Measurements from ENCODE around the gene ZNF518A. TPM values are rescaled to one million over a fixed set of nuclear protein-coding genes. Genes with fewer than 3 reads are reported as not detected.

ZNF518A gene
- total and polyA plus RNA-seq, 2 of the 13 experiments (the other 11 are each of a cell fraction or from before 2014, with no cell fraction given), result 21.7 to 37.1 TPM

GRCh38 chr10:96124230-96125141, 5.6 kb upstream of the ZNF518A start (continued):
- TF ChIP-seq MAFK (conservative IDR thresholded peaks at IDR 0.05 in 1 of 2, IDR thresholded peaks at IDR 0.05 in 1 of 2; ENCODE audit: low read length in 2 of 2) (0 out of 4 replicates have a peak, but pooled peaks of 1 of the 2 experiments have one; percentile 6), MTA3 (CRISPR knock-in tag; IDR thresholded peaks at IDR 0.05) (no peak), GATAD2A (CRISPR knock-in tag; IDR thresholded peaks at IDR 0.05) (peak; percentile 61), ZNF350 (CRISPR knock-in tag; IDR thresholded peaks at IDR 0.05; ENCODE audit: borderline replicate concordance, low read depth) (peak; percentile 90), ZNF230 (CRISPR knock-in tag; IDR thresholded peaks at IDR 0.05) (peak; percentile 29; the same call in 1 of the 2 replicates), CREB1 (IDR thresholded peaks at IDR 0.05) (no peak), CREB1 (CRISPR knock-in tag; IDR thresholded peaks at IDR 0.05) (no peak), ZNF589 (CRISPR knock-in tag; conservative IDR thresholded peaks at IDR 0.05) (no peak), ERF (CRISPR knock-in tag; IDR thresholded peaks at IDR 0.05) (peak; percentile 44; the same call in 1 of the 2 replicates), SSRP1 (CRISPR knock-in tag; IDR thresholded peaks at IDR 0.05) (no peak), HOXA3 (CRISPR knock-in tag; IDR thresholded peaks at IDR 0.05) (peak; percentile 76), ZBTB40 (IDR thresholded peaks at IDR 0.05) (no peak), ZBTB40 (CRISPR knock-in tag; IDR thresholded peaks at IDR 0.05) (peak; percentile 36; the same call in 1 of the 2 replicates), ZNF878 (CRISPR knock-in tag; IDR thresholded peaks at IDR 0.05) (peak; percentile 39; the same call in 1 of the 2 replicates), NFKBIZ (CRISPR knock-in tag; IDR thresholded peaks at IDR 0.05) (no peak), SP2 (CRISPR knock-in tag; IDR thresholded peaks at IDR 0.05) (no peak), HOXA5 (CRISPR knock-in tag; IDR thresholded peaks at IDR 0.05) (0 out of 2 replicates have a peak, but pooled peaks have one; percentile 9), E2F1 (CRISPR knock-in tag; IDR thresholded peaks at IDR 0.05) (no peak), ZBTB34 (CRISPR knock-in tag; IDR thresholded peaks at IDR 0.05) (no peak), BRCA1 (CRISPR knock-in tag; IDR thresholded peaks at IDR 0.05) (no peak)
